K562 (cell line): ENCODE results near the gene AMBRA1. TPM values are rescaled to one million over a fixed set of nuclear protein-coding genes. Genes with fewer than 3 reads are reported as not detected.

Experiments used
- ATAC-seq: fragments of 200-7000 bp; cut with Tn5 transposase; 3 replicates; pipeline ENCODE4 v1.9.1; 2020; ENCODE audit warnings: moderate library complexity
- BruUV-seq: library from RNA; stranded (reverse); fragments of 400-500 nt; replicated peaks from 2 replicates; lab custom pipeline; 2021; lab: Mats Ljungman, UMichigan
- CTCF ChIA-PET: fragments of 300-600 bp; formaldehyde crosslinking; extraction: SDS; loops from one replicate; lab custom pipeline; 2021; ENCODE audit warnings: low intra/inter-chr PET ratio; lab: Yijun Ruan, JAX
- POLR2A ChIA-PET: fragments of 300-600, 350-650 bp; sonication (Branson Sonifier 250); formaldehyde crosslinking; extraction: SDS; loops from one replicate; lab custom pipeline; 2021; ENCODE audit warnings: antibody characterized with exemption, inconsistent platforms; lab: Yijun Ruan, JAX
- DNase-seq, 4 experiments: peaks; one replicate each; pipeline versions ENCODE4 v3.0.0 to v3.0.0-alpha.2; 2011 to 2018; ENCODE audit warnings: low spot score in 3 of 4, mixed read lengths in 3 of 4; ENCODE audit errors: extremely low read depth in 1 of 4
- FAIRE-seq: peaks from 2 replicates; lab custom pipeline; 2011; peaks lifted over from hg19 to GRCh38; lab: Jason Lieb, UNC
- H2AFZ ChIP-seq: 2 replicates; pipeline ENCODE4 v1.6.0; 2011; ENCODE audit warnings: low read depth, low read length, control low read depth, inconsistent platforms
- H3K27ac ChIP-seq: fragments of 200-600 bp; 3 replicates; pipeline ENCODE4 v1.8.0; 2011; ENCODE audit warnings: low read depth, mild to moderate bottlenecking, control low read depth, inconsistent platforms, low read length, moderate library complexity, mixed read lengths; ENCODE audit errors: extremely low read depth
- H3K27me3 ChIP-seq, 2 experiments: fragments of 300-600 bp in 1 of 2; 2 replicates in 1 of 2; 3 replicates in 1 of 2; pipeline versions ENCODE4 v1.6.0 to v1.8.0; 2011; ENCODE audit warnings: inconsistent platforms in 2 of 2, low read length in 2 of 2, mild to moderate bottlenecking in 1 of 2, mixed read lengths in 1 of 2, moderate library complexity in 1 of 2; ENCODE audit not compliant: control insufficient read depth in 2 of 2, insufficient read depth in 2 of 2
- H3K36me3 ChIP-seq: fragments of 300-600 bp; 3 replicates; pipeline ENCODE4 v1.8.0; 2011; ENCODE audit warnings: mild to moderate bottlenecking, low read length, inconsistent platforms; ENCODE audit not compliant: control insufficient read depth, insufficient read depth
- H3K4me1 ChIP-seq, 2 experiments: fragments of 200-600 bp in 1 of 2; replicated peaks in 1 of 2; 2 replicates in 1 of 2; 3 replicates in 1 of 2; pipeline versions ENCODE4 v1.5.1 to v1.8.0; 2011; ENCODE audit warnings: inconsistent platforms in 2 of 2, low read length in 2 of 2, mild to moderate bottlenecking in 1 of 2, mixed read lengths in 1 of 2, moderate library complexity in 1 of 2; ENCODE audit not compliant: control insufficient read depth in 2 of 2, insufficient read depth in 2 of 2
- H3K4me2 ChIP-seq: 2 replicates; pipeline ENCODE4 v1.6.1; 2011; ENCODE audit warnings: low read length, control low read depth, inconsistent platforms, mixed read lengths; ENCODE audit not compliant: insufficient read depth
- H3K4me3 ChIP-seq: fragments of 200-600 bp; sonication (generic), shearing (Covaris generic); 2 replicates; pipeline ENCODE4 v1.5.1; 2016; ENCODE audit warnings: control low read depth, inconsistent platforms
- H3K79me2 ChIP-seq: fragments of 200-600 bp; 3 replicates; pipeline ENCODE4 v1.8.0; 2011; ENCODE audit warnings: low read length, inconsistent platforms; ENCODE audit not compliant: control insufficient read depth, insufficient read depth
- H3K9ac ChIP-seq, 2 experiments: 2 replicates each; pipeline versions ENCODE4 v1.6.0 to v1.6.1; 2011; ENCODE audit warnings: low read depth in 2 of 2, low read length in 2 of 2, control low read depth in 1 of 2, inconsistent platforms in 1 of 2, mild to moderate bottlenecking in 1 of 2, mixed read lengths in 1 of 2; ENCODE audit not compliant: insufficient read depth in 1 of 2
- H3K9me1 ChIP-seq: one replicate; pipeline ENCODE4 v1.6.0; 2011; ENCODE audit warnings: inconsistent platforms, mild to moderate bottlenecking, low read length, moderate library complexity; ENCODE audit not compliant: control insufficient read depth, insufficient read depth
- H3K9me3 ChIP-seq: replicated peaks from 2 replicates; pipeline ENCODE4 v1.5.1; 2011; ENCODE audit warnings: low read depth, low read length, inconsistent platforms; ENCODE audit not compliant: control insufficient read depth, insufficient read depth
- H4K20me1 ChIP-seq: replicated peaks from 2 replicates; pipeline ENCODE4 v1.6.1; 2011; ENCODE audit warnings: low read length, inconsistent platforms, mixed read lengths; ENCODE audit not compliant: control insufficient read depth, insufficient read depth
- COPS2 ChIP-seq: fragments of 450-650 bp; conservative IDR thresholded peaks from 2 replicates; pipeline ENCODE4 v1.6.1; 2016; ENCODE audit warnings: mild to moderate bottlenecking, moderate library complexity
- MCM5 ChIP-seq: fragments of 450-650 bp; IDR thresholded peaks from 2 replicates; pipeline ENCODE4 v1.6.1; 2016; ENCODE audit warnings: low read depth
- RAD21 ChIP-seq, 2 experiments: fragments of 250-450 bp in 1 of 2; fragments of 450-650 bp in 1 of 2; sonication (Bioruptor Pico) in 1 of 2; formaldehyde crosslinking in 1 of 2; IDR thresholded peaks in 1 of 2; conservative IDR thresholded peaks in 1 of 2; 2 replicates each; pipeline versions ENCODE4 v1.4.0 to v1.8.0; 2020 to 2022; ENCODE audit warnings: mild to moderate bottlenecking in 2 of 2, moderate library complexity in 1 of 2
- RBM25 ChIP-seq: fragments of 200-400 bp; formaldehyde crosslinking; IDR thresholded peaks from 2 replicates; pipeline ENCODE4 v1.6.1; 2018; ENCODE audit warnings: low read length, low read depth, moderate library complexity; ENCODE audit not compliant: severe bottlenecking
- SMAD1 ChIP-seq: fragments of 150-350 bp; IDR thresholded peaks from 2 replicates; pipeline ENCODE4 v1.6.1; 2014; ENCODE audit warnings: low read length, low read depth; ENCODE audit not compliant: partially characterized antibody
- U2AF2 ChIP-seq: fragments of 200-400 bp; formaldehyde crosslinking; optimal IDR thresholded peaks from 2 replicates; pipeline ENCODE3; 2017; ENCODE audit warnings: low read depth, mild to moderate bottlenecking, low read length
- ZNF146 ChIP-seq: IDR thresholded peaks from one replicate; pipeline ENCODE4 v1.6.1; 2018; ENCODE audit warnings: missing compliant biosample characterization; ENCODE audit not compliant: unreplicated experiment
- WGBS: fragments of 100-300 bp; shearing (Covaris generic); methylation state at CpG from one replicate; pipeline ENCODE4 v1.1.6; 2016; ENCODE audit warnings: low coverage, mixed read lengths; ENCODE audit not compliant: insufficient coverage; ENCODE audit errors: missing lambda C conversion rate; 5-methylcytosine and 5-hydroxymethylcytosine counted together
- in situ Hi-C: fragments of 300-500 bp; cut with MboI; formaldehyde crosslinking; loops from 4 replicates; pipeline ENCODE4 v1.15.0; 2018; ENCODE audit warnings: inconsistent platforms, mixed read lengths
- intact Hi-C: fragments of 100-400 bp; cut with micrococcal nuclease; formaldehyde crosslinking; loops from 2 replicates; pipeline ENCODE4 v1.14.2; 2022
- polyA plus RNA-seq, 8 experiments: library from polyadenylated mRNA; depleted of rRNA in 4 of 8; stranded (reverse) in 5 of 8; unstranded in 3 of 8; fragments of >200 nt; fragmentation: Nextera tagmentation in 2 of 8; fragmentation: Illumina TruSeq in 1 of 8; extraction: Ambion mirVana in 2 of 8; extraction: Trizol in 1 of 8; gene quantifications; 2 replicates each; pipeline versions ENCODE4 v1.2.1 to v1.2.3, GENCODE V29; 2011 to 2014; ENCODE audit warnings: inconsistent platforms in 1 of 8, missing spikeins in 1 of 8
- total RNA-seq, 7 experiments: library from RNA; depleted of rRNA in 6 of 7; stranded (reverse); fragments of >200 nt in 6 of 7; fragmentation: Illumina TruSeq in 2 of 7; extraction: Trizol in 2 of 7; gene quantifications; 2 replicates each; pipeline versions ENCODE4 v1.2.1 to v1.2.3, GENCODE V29; 2011 to 2021; ENCODE audit warnings: low replicate concordance in 1 of 7
- TF ChIP-seq, protein P1 (sequence below): fragments of 450-650 bp; formaldehyde crosslinking; conservative IDR thresholded peaks from 2 replicates; pipeline ENCODE4 v1.4.0; 2022; ENCODE audit warnings: mild to moderate bottlenecking, missing genetic modification characterization

AMBRA1 gene
- total and polyA plus RNA-seq, 9 of the 15 experiments (the other 6 are each of a cell fraction or from before 2014, with no cell fraction given), result 0.15 to 24.5 (median 13.0) TPM

DNA sequence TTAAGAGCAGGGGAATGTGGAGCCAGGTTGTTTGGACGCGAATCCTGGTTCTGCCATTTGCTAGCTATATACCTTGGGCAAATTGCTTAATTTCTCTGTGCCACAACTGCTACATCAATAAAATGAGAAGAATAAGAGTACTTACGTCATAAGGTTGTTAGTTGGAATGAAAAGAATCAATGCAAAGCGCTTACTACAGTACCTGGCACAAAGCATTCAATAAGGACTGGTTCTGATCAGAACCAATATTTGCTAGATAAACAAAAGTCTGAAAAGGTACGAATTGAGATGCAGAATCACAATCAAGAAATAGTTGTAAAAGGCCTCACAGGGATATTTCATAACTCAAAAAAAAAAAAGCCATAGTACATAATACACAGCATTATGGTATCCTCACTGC lies 11.2 kb downstream of the AMBRA1 start:
- DNase-seq, result no peak
- no peak for FAIRE-seq
- no peaks in the 10 kb centered on the region; the same call in 1 of the 2 replicates for H3K9me3 ChIP-seq
- TF ChIP-seq U2AF2 (no peak), RAD21 (CRISPR knock-in tag; conservative IDR thresholded peaks at IDR 0.05 in 1 of 2, IDR thresholded peaks at IDR 0.05 in 1 of 2) (no peak), COPS2 (no peak)
- TF ChIP-seq, all 486 proteins: peak for 0
- ATAC-seq, result no peak
- Histone ChIP-seq H3K4me1 (no peaks in the 10 kb centered on the region; a peak in 2 of 5 replicates), H3K79me2 (peaks cover 58% of the 10 kb centered on the region), H3K36me3 (peaks cover 12% of the 10 kb centered on the region; the same call in 1 of the 3 replicates), H4K20me1 (peaks cover 3% of the 10 kb centered on the region; the same call in 1 of the 2 replicates), H3K9ac (no peak overlapping the region), H2AFZ (no peak overlapping the region), H3K4me2 (no peak overlapping the region), H3K9me1 (no peaks in the 10 kb centered on the region), H3K27me3 (no peaks in the 10 kb centered on the region), H3K4me3 (no peak overlapping the region), H3K27ac (no peak overlapping the region)
- BruUV-seq, result no TSS peak
- in situ Hi-C loops, result no loop called here
- ChIA-PET POLR2A (interaction anchor here (1.0 to 1.4 kb wide), 2 partner anchors 10 to 22 kb away, joined by 3 to 4 read pairs; no protein-coding TSS in a partner anchor), CTCF (no interaction called here)
- WGBS, result 89% methylated on average over 5 of the region's 5 CpGs
- intact Hi-C loops, result no loop called here

DNA sequence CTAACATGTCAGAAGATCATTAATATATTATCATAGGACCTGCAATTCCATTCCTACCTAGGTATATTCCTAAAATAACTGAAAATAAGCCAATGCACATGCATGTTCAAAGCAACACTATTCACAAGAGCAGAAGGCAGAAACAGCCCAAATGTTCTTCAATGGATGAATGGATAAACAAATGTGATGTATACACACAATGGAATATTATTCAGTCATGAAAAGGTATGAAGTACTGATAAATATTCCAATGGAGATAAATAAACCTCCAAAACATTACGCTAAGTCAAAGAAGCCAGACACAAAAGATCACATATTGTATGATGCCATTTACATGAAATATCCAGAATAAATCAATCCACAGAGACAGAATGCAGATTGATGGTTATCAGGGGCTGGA lies 16.8 kb downstream of the AMBRA1 start:
- intact Hi-C loops, result no loop called here
- no peak for ATAC-seq
- CTCF ChIA-PET, result no interaction called here
- FAIRE-seq, result no peak
- WGBS, result 84% methylated on average over 1 of the region's 1 CpG
- Histone ChIP-seq H3K9me1 (no peaks in the 10 kb centered on the region), H3K36me3 (peaks cover 4% of the 10 kb centered on the region; the same call in 1 of the 3 replicates), H3K9ac (no peak overlapping the region)
- TF ChIP-seq, protein P1, sequence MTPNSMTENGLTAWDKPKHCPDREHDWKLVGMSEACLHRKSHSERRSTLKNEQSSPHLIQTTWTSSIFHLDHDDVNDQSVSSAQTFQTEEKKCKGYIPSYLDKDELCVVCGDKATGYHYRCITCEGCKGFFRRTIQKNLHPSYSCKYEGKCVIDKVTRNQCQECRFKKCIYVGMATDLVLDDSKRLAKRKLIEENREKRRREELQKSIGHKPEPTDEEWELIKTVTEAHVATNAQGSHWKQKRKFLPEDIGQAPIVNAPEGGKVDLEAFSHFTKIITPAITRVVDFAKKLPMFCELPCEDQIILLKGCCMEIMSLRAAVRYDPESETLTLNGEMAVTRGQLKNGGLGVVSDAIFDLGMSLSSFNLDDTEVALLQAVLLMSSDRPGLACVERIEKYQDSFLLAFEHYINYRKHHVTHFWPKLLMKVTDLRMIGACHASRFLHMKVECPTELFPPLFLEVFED (CRISPR knock-in tag), result no peak
- TF ChIP-seq RBM25 (no peak), ZNF146 (CRISPR knock-in tag) (peak; percentile 52), MCM5 (no peak), SMAD1 (no peak)
- TF ChIP-seq, all 486 proteins: peak for 1
- H3K9me3 ChIP-seq, result no peaks in the 10 kb centered on the region
- H2AFZ ChIP-seq, result no peak overlapping the region
- H3K4me3 ChIP-seq, result no peak overlapping the region
- peaks cover 10% of the 10 kb centered on the region for H4K20me1 ChIP-seq
- no peak for DNase-seq
- BruUV-seq, result no TSS peak
- POLR2A ChIA-PET, result no interaction called here
- H3K4me2 ChIP-seq, result no peak overlapping the region
- in situ Hi-C loops, result no loop called here
- no peaks in the 10 kb centered on the region; a peak in 1 of 5 replicates for H3K4me1 ChIP-seq
- H3K79me2 ChIP-seq, result peaks cover 71% of the 10 kb centered on the region
- H3K27ac ChIP-seq, result no peak overlapping the region
- no peaks in the 10 kb centered on the region for H3K27me3 ChIP-seq
